ENCODE results near the gene KCTD15. TPM values are rescaled to one million over a fixed set of nuclear protein-coding genes. Genes with fewer than 3 reads are reported as not detected.

Gene KCTD15
- total RNA-seq, 1 donor from 2014 or later, result 2.7 TPM

GRCh38 chr19:33805840-33806433, 9.3 kb downstream of the KCTD15 start:
- Mint-ChIP-seq H3K9me3 (no peaks in the 10 kb centered on the region), H3K27me3 (no peaks in the 10 kb centered on the region), H3K4me3 (no peak overlapping the region), H3K4me1 (no peaks in the 10 kb centered on the region), H3K27ac (no peak overlapping the region), H3K36me3 (ENCODE audit: low read depth) (no peaks in the 10 kb centered on the region)
- intact Hi-C loops (cut with micrococcal nuclease), result no loop called here
- ChIA-PET POLR2A (no interaction called here), CTCF (no interaction called here)
- TF ChIP-seq CTCF (IDR thresholded peaks at IDR 0.05), result no peak
- DNase-seq (no peak), ATAC-seq (ENCODE audit: low read depth) (no peak)

- no peaks in the 10 kb centered on the region for H3K9me3 Mint-ChIP-seq
- ChIA-PET CTCF (no interaction called here), POLR2A (no interaction called here)
- intact Hi-C loops (cut with micrococcal nuclease), result no loop called here
- no peak overlapping the region for H3K4me3 Mint-ChIP-seq
- H3K27me3 Mint-ChIP-seq, result no peaks in the 10 kb centered on the region
- ATAC-seq (ENCODE audit: low read depth), result no peak
- DNase-seq, result no peak
- H3K4me1 Mint-ChIP-seq, result no peaks in the 10 kb centered on the region
- H3K36me3 Mint-ChIP-seq (ENCODE audit: low read depth), result no peaks in the 10 kb centered on the region
- TF ChIP-seq CTCF (IDR thresholded peaks at IDR 0.05), result no peak
- no peak overlapping the region for H3K27ac Mint-ChIP-seq
These were observed 9.8 kb downstream of the KCTD15 start for GRCh38 chr19:33806434-33806881.

- no peak for DNase-seq
- no peak overlapping the region for H3K4me3 Mint-ChIP-seq
- ATAC-seq (ENCODE audit: low read depth), result no peak
- ChIA-PET POLR2A (no interaction called here), CTCF (no interaction called here)
- H3K27me3 Mint-ChIP-seq, result no peaks in the 10 kb centered on the region
- H3K4me1 Mint-ChIP-seq, result no peaks in the 10 kb centered on the region
- intact Hi-C loops (cut with micrococcal nuclease), result no loop called here
- H3K9me3 Mint-ChIP-seq, result no peaks in the 10 kb centered on the region
- no peak overlapping the region for H3K27ac Mint-ChIP-seq
- no peaks in the 10 kb centered on the region for H3K36me3 Mint-ChIP-seq (ENCODE audit: low read depth)
- no peak for TF ChIP-seq CTCF (IDR thresholded peaks at IDR 0.05)
These were observed 11.7 kb downstream of the KCTD15 start for GRCh38 chr19:33808399-33808798.

GRCh38 chr19:33809960-33810359, 13.3 kb downstream of the KCTD15 start:
- no peak for TF ChIP-seq CTCF (IDR thresholded peaks at IDR 0.05)
- intact Hi-C loops (cut with micrococcal nuclease), result no loop called here
- Mint-ChIP-seq H3K27ac (no peak overlapping the region), H3K36me3 (ENCODE audit: low read depth) (no peaks in the 10 kb centered on the region), H3K27me3 (no peaks in the 10 kb centered on the region), H3K4me3 (no peak overlapping the region), H3K9me3 (no peaks in the 10 kb centered on the region), H3K4me1 (no peaks in the 10 kb centered on the region)
- ChIA-PET POLR2A (no interaction called here), CTCF (no interaction called here)
- no peak for ATAC-seq (ENCODE audit: low read depth)
- no peak for DNase-seq

- no peak for ATAC-seq (ENCODE audit: low read depth)
- CTCF ChIA-PET, result no interaction called here
- H3K27ac Mint-ChIP-seq, result no peak overlapping the region
These were observed 14.2 kb downstream of the KCTD15 start for GRCh38 chr19:33810821-33811220.

More at GRCh38 chr19:33810821-33811220, 14.2 kb downstream of the KCTD15 start:
- Mint-ChIP-seq H3K36me3 (ENCODE audit: low read depth) (no peaks in the 10 kb centered on the region), H3K9me3 (no peaks in the 10 kb centered on the region), H3K4me1 (no peaks in the 10 kb centered on the region), H3K4me3 (no peak overlapping the region), H3K27me3 (no peaks in the 10 kb centered on the region)
- POLR2A ChIA-PET, result no interaction called here
- DNase-seq, result no peak
- no peak for TF ChIP-seq CTCF (IDR thresholded peaks at IDR 0.05)
- intact Hi-C loops (cut with micrococcal nuclease), result no loop called here
